ENCODE results near the gene PRDM16.

PRDM16 gene

GRCh38 chr1:3070644-3071564, 1.9 kb downstream of the PRDM16 start:
- DNase-seq: no peak

- no peak for DNase-seq
Measured at GRCh38 chr1:3071565-3072390, 2.8 kb downstream of the PRDM16 start.

GRCh38 chr1:3072391-3073185, 3.6 kb downstream of the PRDM16 start:
- no peak for DNase-seq

- no peak for DNase-seq
Measured at GRCh38 chr1:3073186-3073488, 4.1 kb downstream of the PRDM16 start.

- no peak for DNase-seq
Measured at GRCh38 chr1:3073489-3074296, 4.7 kb downstream of the PRDM16 start.

- DNase-seq: no peak
Measured at GRCh38 chr1:3074297-3074741, 5.3 kb downstream of the PRDM16 start.

GRCh38 chr1:3074800-3075199, 5.8 kb downstream of the PRDM16 start:
- DNase-seq: no peak

GRCh38 chr1:3075666-3076362, 6.8 kb downstream of the PRDM16 start:
- no peak for DNase-seq

GRCh38 chr1:3076363-3076740, 7.3 kb downstream of the PRDM16 start:
- DNase-seq: no peak

GRCh38 chr1:3077081-3077480, 8.1 kb downstream of the PRDM16 start:
- no peak for DNase-seq

- no peak for DNase-seq
Measured at GRCh38 chr1:3077561-3077960, 8.6 kb downstream of the PRDM16 start.

GRCh38 chr1:3078430-3078861, 9.4 kb downstream of the PRDM16 start:
- DNase-seq: no peak

GRCh38 chr1:3078871-3079270, 9.9 kb downstream of the PRDM16 start:
- no peak for DNase-seq

- DNase-seq: no peak
Measured at GRCh38 chr1:3079381-3080052, 10.5 kb downstream of the PRDM16 start.

GRCh38 chr1:3080053-3080955, 11.3 kb downstream of the PRDM16 start:
- DNase-seq: no peak

GRCh38 chr1:3081171-3081683, 12.2 kb downstream of the PRDM16 start:
- DNase-seq: no peak

GRCh38 chr1:3082051-3082450, 13.0 kb downstream of the PRDM16 start:
- no peak for DNase-seq

GRCh38 chr1:3082571-3083516, 13.8 kb downstream of the PRDM16 start:
- DNase-seq: no peak

GRCh38 chr1:3084154-3084553, 15.2 kb downstream of the PRDM16 start:
- DNase-seq: no peak
